A549 (cell line): ENCODE results near the gene PHC1. TPM values are rescaled to one million over a fixed set of nuclear protein-coding genes. Genes with fewer than 3 reads are reported as not detected.
"Not testable (repeated sequence)": the region's sequence is repeated elsewhere in the genome, so short reads cannot be mapped to it uniquely, and the experiment has no call there.

Source experiments
- ATAC-seq, 2 experiments: fragments of 200-7000 bp in 1 of 2; fragments of >200 bp in 1 of 2; cut with Nextera tagmentation in 1 of 2; cut with Tn5 transposase in 1 of 2; 3 replicates each; pipeline versions ENCODE4 v1.8.0 to v1.9.1; 2018 to 2020; ENCODE audit warnings: mild to moderate bottlenecking in 1 of 2, moderate library complexity in 1 of 2
- CTCF ChIA-PET: fragments of 300-600 bp; sonication (Branson Sonifier 250); formaldehyde crosslinking; extraction: SDS; loops from one replicate; lab custom pipeline; 2021; ENCODE audit warnings: antibody characterized with exemption, inconsistent platforms; lab: Yijun Ruan, JAX
- POLR2A ChIA-PET: fragments of 350-600 bp; formaldehyde crosslinking; extraction: SDS; loops from one replicate; lab custom pipeline; 2021; ENCODE audit warnings: antibody characterized with exemption, inconsistent platforms; lab: Yijun Ruan, JAX
- DNase-seq, 2 experiments: peaks; one replicate each; pipeline versions ENCODE4 v3.0.0 to v3.0.0-alpha.2; 2011 to 2016; ENCODE audit warnings: low read depth in 1 of 2, low spot score in 1 of 2
- FAIRE-seq: peaks from 2 replicates; lab custom pipeline; 2011; peaks lifted over from hg19 to GRCh38; lab: Jason Lieb, UNC
- H3K27ac ChIP-seq, 2 experiments: fragments of >200 bp; sonication (Bioruptor Twin); formaldehyde crosslinking; 3 replicates each; pipeline ENCODE4 v1.5.1; 2016 to 2017
- H3K4me1 ChIP-seq: fragments of >200 bp; sonication (Bioruptor Twin); formaldehyde crosslinking; 3 replicates; pipeline ENCODE4 v1.6.1; 2016
- H3K4me2 ChIP-seq: fragments of >200 bp; sonication (Bioruptor Twin); formaldehyde crosslinking; 3 replicates; pipeline ENCODE4 v1.6.1; 2016
- H3K4me3 ChIP-seq: fragments of >200 bp; sonication (Bioruptor Twin); formaldehyde crosslinking; 3 replicates; pipeline ENCODE4 v1.5.1; 2016
- H3K9me3 ChIP-seq: fragments of >200 bp; sonication (Bioruptor Twin); formaldehyde crosslinking; 3 replicates; pipeline ENCODE4 v1.6.1; 2016
- CEBPB ChIP-seq, 2 experiments: fragments of >200 bp in 1 of 2; sonication (Bioruptor Twin) in 1 of 2; formaldehyde crosslinking in 1 of 2; IDR thresholded peaks; 2 replicates each; pipeline ENCODE4 v1.6.1; 2012 to 2016
- CTCF ChIP-seq: fragments of >200 bp; sonication (Bioruptor Twin); formaldehyde crosslinking; IDR thresholded peaks from 3 replicates; pipeline ENCODE4 v1.5.1; 2016
- EP300 ChIP-seq, 2 experiments: fragments of >200 bp; sonication (Bioruptor Twin); formaldehyde crosslinking; IDR thresholded peaks; 2 replicates in 1 of 2; 3 replicates in 1 of 2; pipeline ENCODE4 v1.6.1; 2016 to 2017
- JUNB ChIP-seq: fragments of >200 bp; sonication (Bioruptor Twin); formaldehyde crosslinking; IDR thresholded peaks from 2 replicates; pipeline ENCODE4 v1.6.1; 2016
- MAFK ChIP-seq: fragments of 450-650 bp; IDR thresholded peaks from 2 replicates; pipeline ENCODE4 v1.6.1; 2014; ENCODE audit not compliant: partially characterized antibody
- RARB ChIP-seq: fragments of 250-450 bp; sonication (Bioruptor Pico); IDR thresholded peaks from 2 replicates; pipeline ENCODE4 v1.8.0; 2021; ENCODE audit warnings: mild to moderate bottlenecking, moderate library complexity
- RCOR1 ChIP-seq: fragments of 150-350 bp; IDR thresholded peaks from 2 replicates; pipeline ENCODE4 v1.6.1; 2014; ENCODE audit warnings: antibody characterized with exemption, low read length, low read depth
- REST ChIP-seq: fragments of 200-600 bp; sonication (generic); IDR thresholded peaks from 2 replicates; pipeline ENCODE4 v1.6.1; 2016; ENCODE audit warnings: antibody characterized with exemption, mild to moderate bottlenecking, moderate library complexity
- TFCP2L1 ChIP-seq: fragments of 250-450 bp; sonication (Bioruptor Pico); IDR thresholded peaks from 2 replicates; pipeline ENCODE4 v1.5.0; 2021; ENCODE audit warnings: mild to moderate bottlenecking
- USF2 ChIP-seq: fragments of 450-650 bp; IDR thresholded peaks from 2 replicates; pipeline ENCODE4 v1.6.1; 2014; ENCODE audit warnings: antibody characterized with exemption
- ZC3H11A ChIP-seq: fragments of 450-650 bp; IDR thresholded peaks from 2 replicates; pipeline ENCODE4 v1.6.1; 2014; ENCODE audit warnings: antibody characterized with exemption, mild to moderate bottlenecking
- WGBS: methylation state at CpG from one replicate; pipeline ENCODE4 v1.1.6; 2017; ENCODE audit errors: missing lambda C conversion rate; 5-methylcytosine and 5-hydroxymethylcytosine counted together
- polyA plus RNA-seq, 4 experiments: library from polyadenylated mRNA; depleted of rRNA in 3 of 4; stranded (reverse); fragments of >200 nt; fragmentation: RNase III in 1 of 4; extraction: RNeasy Plus Mini Kit Qiagen cat#74134 plus additional on column Dnase treatment in 1 of 4; gene quantifications; 2 replicates in 3 of 4; 3 replicates in 1 of 4; pipeline ENCODE4 v1.2.3, GENCODE V29; 2011 to 2017

Gene PHC1
- polyA plus RNA-seq, 2 of the 4 experiments (the other 2 are of a cell fraction): 11.2 to 26.5 TPM

- DNase-seq: no peak
- H3K4me2 ChIP-seq: no peak overlapping the region
- WGBS: 93% methylated on average over 7 of the region's 7 CpGs
- H3K4me3 ChIP-seq: no peak overlapping the region
- ChIA-PET POLR2A (no interaction called here), CTCF (no interaction called here)
- no peak for FAIRE-seq
- no peaks in the 10 kb centered on the region for H3K4me1 ChIP-seq
- no peak for ATAC-seq
- no peaks in the 10 kb centered on the region for H3K9me3 ChIP-seq
- TF ChIP-seq USF2 (no peak), RARB (CRISPR knock-in tag) (no peak), RCOR1 (no peak), ZC3H11A (no peak), CTCF (no peak)
- H3K27ac ChIP-seq: no peak overlapping the region
Observed at GRCh38 chr12:8936735-8937134, 22.4 kb downstream of the PHC1 start.

GRCh38 chr12:8937842-8938442 is 23.6 kb downstream of the PHC1 start:
- H3K4me2 ChIP-seq, H3K27ac ChIP-seq, FAIRE-seq, DNase-seq, POLR2A ChIA-PET, H3K4me1 ChIP-seq, H3K4me3 ChIP-seq, H3K9me3 ChIP-seq: not testable (repeated sequence)
- peak; percentile 27; the same call in 1 of the 2 replicates for TF ChIP-seq REST
- peak; percentile 72 for TF ChIP-seq MAFK
- ATAC-seq: peak in 1 of 2 experiments; percentile 54; a peak in 2 of 6 replicates
- WGBS: 75% methylated on average over 4 of the region's 5 CpGs
- CTCF ChIA-PET: interaction anchor here (0.6 kb wide), 1 partner anchor 354 kb away, joined by 3 read pairs; no protein-coding TSS in a partner anchor

GRCh38 chr12:8941691-8942478 is 27.6 kb downstream of the PHC1 start:
- WGBS: 78% methylated on average over 5 of the region's 5 CpGs
- no peak for TF ChIP-seq TFCP2L1 (CRISPR knock-in tag)
- CTCF ChIA-PET: interaction anchor here (1.4 kb wide), 1 partner anchor 51 kb away, joined by 4 read pairs; no protein-coding TSS in a partner anchor

GRCh38 chr12:8943565-8944186 is 29.4 kb downstream of the PHC1 start:
- POLR2A ChIA-PET: no interaction called here
- Histone ChIP-seq H3K4me1 (peaks cover 14% of the 10 kb centered on the region), H3K27ac (no peak overlapping the region), H3K4me2 (no peak overlapping the region), H3K4me3 (no peak overlapping the region), H3K9me3 (no peaks in the 10 kb centered on the region)
- DNase-seq (no peak), FAIRE-seq (no peak), ATAC-seq (no peak)
- WGBS: 94% methylated on average over 10 of the region's 10 CpGs
- CTCF ChIA-PET: interaction anchor here (0.7 kb wide), 1 partner anchor 54 kb away, joined by 3 read pairs; no protein-coding TSS in a partner anchor
- no peak for TF ChIP-seq JUNB
- no peak for TF ChIP-seq EP300 (IDR thresholded peaks at IDR 0.05)
- TF ChIP-seq CEBPB (IDR thresholded peaks at IDR 0.05): peak; percentile 62 to 67; a peak in 3 of 4 replicates

More at GRCh38 chr12:8941691-8942478, 27.6 kb downstream of the PHC1 start:
- ATAC-seq: no peak; a peak in 1 of 6 replicates
- no peak overlapping the region for H3K4me2 ChIP-seq
- no peak for DNase-seq
- POLR2A ChIA-PET: no interaction called here
- H3K4me3 ChIP-seq: no peak overlapping the region
- no peaks in the 10 kb centered on the region for H3K9me3 ChIP-seq
- H3K27ac ChIP-seq: no peak overlapping the region
- FAIRE-seq: no peak
- H3K4me1 ChIP-seq: no peaks in the 10 kb centered on the region
